ENCODE measurements around the gene MIAT. TPM values are rescaled to one million over a fixed set of nuclear protein-coding genes. Genes with fewer than 3 reads are reported as not detected.
A peak's percentile ranks its signal among the peaks of the same experiment; 100 is the strongest.

The MIAT gene
- total and polyA plus RNA-seq, 2 donors (not counting 3 experiments of a cell fraction or from before 2014, with no cell fraction given), result 0.03 to 0.80 TPM

DNA sequence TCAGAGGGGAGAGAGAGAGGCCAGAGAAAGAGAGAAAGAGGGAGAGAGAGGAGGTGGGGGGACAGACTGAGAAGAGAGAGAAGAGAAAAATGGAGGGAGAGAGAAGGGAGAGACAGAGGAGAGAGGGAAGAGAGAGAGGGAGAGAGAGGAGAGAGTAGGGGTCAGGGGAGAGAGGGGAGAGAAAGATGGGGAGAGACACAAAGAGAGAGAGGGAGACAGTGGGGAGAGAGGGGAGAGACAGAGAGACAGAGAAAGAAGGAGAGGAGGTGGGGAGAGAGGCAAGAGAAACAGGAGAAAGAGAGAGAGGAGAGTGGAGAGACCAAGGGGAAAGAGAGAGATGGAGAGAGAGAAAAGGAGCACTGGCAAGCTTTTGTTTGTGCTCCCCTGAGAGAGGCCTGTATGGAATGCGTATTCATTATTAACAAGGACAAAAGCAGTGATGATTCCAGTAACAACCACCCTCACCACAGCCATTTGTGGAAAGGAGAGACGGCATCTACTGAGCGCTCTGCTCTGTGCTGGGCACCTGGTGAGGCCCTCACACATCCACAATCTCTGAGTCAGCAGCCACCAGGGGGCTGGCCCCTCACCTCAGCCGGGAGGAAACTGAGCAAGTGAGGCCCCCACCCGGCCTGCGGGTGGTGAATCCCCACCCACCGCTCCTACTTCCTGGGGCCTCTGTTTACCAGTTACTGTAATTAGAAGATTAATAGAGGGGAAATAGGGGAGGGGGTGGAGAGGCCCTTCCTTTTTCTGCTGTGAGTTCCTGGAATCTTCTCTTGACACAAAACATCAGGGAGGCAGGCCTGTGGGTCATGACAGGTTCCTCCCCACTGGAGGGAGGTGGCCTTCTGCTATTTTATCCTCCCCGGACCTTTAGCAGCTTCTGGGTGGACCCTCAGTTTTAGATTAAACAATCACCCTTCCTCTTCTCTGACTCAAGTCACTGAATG, 14.6 kb upstream of the MIAT start:
- H3K36me3 ChIP-seq (ENCODE audit: control insufficient read depth in 2 of 2, extremely low read depth in 1 of 2, insufficient read depth in 2 of 2, low read length in 2 of 2), result no peaks in the 10 kb centered on the region
- peaks cover 5 to 8% of the 10 kb centered on the region in 2 experiments for H3K27me3 ChIP-seq (ENCODE audit: control insufficient read depth in 2 of 2, insufficient read depth in 2 of 2, low read length in 2 of 2)
- no peak overlapping the region for H3K4me3 ChIP-seq (replicated peaks in 1 of 3; ENCODE audit: insufficient read depth in 1 of 3, low read depth in 1 of 3, low read length in 3 of 3)
- no peak overlapping the region for H3K9ac ChIP-seq (replicated peaks; ENCODE audit: extremely low read depth, insufficient read depth, low read length)
- H3K9me3 ChIP-seq (replicated peaks; ENCODE audit: control insufficient read depth, insufficient read depth, low read length), result no peaks in the 10 kb centered on the region
- H3K4me2 ChIP-seq (ENCODE audit: insufficient read depth, low read length), result no peak overlapping the region
- H3K27ac ChIP-seq (ENCODE audit: insufficient read depth, low read depth, low read length), result no peak overlapping the region
- no TSS peak for BruUV-seq (replicated peaks)
- no peaks in the 10 kb centered on the region for H4K20me1 ChIP-seq (replicated peaks; ENCODE audit: control insufficient read depth, extremely low read depth, insufficient read depth, low read length)
- ChIA-PET CTCF (interaction anchor here (0.7 to 1.4 kb wide), 4 partner anchors 128 to 1874 kb away, joined by 3 to 4 read pairs (median 3); no protein-coding TSS in a partner anchor), POLR2A (no interaction called here)
- dilution Hi-C loops (cut with MboI; ENCODE audit: extremely low pct_ligation_motif_present, low sequenced_read_pairs), result no loop called here
- FAIRE-seq (no peak), DNase-seq (ENCODE audit: low read depth, low spot score) (no peak)
- H2AFZ ChIP-seq (ENCODE audit: low read depth, low read length), result peak overlapping the region; percentile 47
- TF ChIP-seq, protein P1, sequence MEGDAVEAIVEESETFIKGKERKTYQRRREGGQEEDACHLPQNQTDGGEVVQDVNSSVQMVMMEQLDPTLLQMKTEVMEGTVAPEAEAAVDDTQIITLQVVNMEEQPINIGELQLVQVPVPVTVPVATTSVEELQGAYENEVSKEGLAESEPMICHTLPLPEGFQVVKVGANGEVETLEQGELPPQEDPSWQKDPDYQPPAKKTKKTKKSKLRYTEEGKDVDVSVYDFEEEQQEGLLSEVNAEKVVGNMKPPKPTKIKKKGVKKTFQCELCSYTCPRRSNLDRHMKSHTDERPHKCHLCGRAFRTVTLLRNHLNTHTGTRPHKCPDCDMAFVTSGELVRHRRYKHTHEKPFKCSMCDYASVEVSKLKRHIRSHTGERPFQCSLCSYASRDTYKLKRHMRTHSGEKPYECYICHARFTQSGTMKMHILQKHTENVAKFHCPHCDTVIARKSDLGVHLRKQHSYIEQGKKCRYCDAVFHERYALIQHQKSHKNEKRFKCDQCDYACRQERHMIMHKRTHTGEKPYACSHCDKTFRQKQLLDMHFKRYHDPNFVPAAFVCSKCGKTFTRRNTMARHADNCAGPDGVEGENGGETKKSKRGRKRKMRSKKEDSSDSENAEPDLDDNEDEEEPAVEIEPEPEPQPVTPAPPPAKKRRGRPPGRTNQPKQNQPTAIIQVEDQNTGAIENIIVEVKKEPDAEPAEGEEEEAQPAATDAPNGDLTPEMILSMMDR (IDR thresholded peaks at IDR 0.05; ENCODE audit: extremely low read depth in 1 of 2, insufficient read depth in 1 of 2, low read depth in 1 of 2, low read length in 2 of 2), result peak in 1 of 2 donors; percentile 7
- TF ChIP-seq EZH2 (IDR thresholded peaks at IDR 0.05; ENCODE audit: borderline replicate concordance, low read depth, low read length, severe bottlenecking), result no peak
- intact Hi-C loops (cut with micrococcal nuclease), result no loop called here
- H3K4me1 ChIP-seq (ENCODE audit: control insufficient read depth, extremely low read depth, insufficient read depth, low read length), result peaks cover 7% of the 10 kb centered on the region
- no peaks in the 10 kb centered on the region for H3K9me1 ChIP-seq (replicated peaks; ENCODE audit: control insufficient read depth, extremely low read depth, insufficient read depth, low read length)
- H3K79me2 ChIP-seq (ENCODE audit: control insufficient read depth, insufficient read depth, low read length), result no peaks in the 10 kb centered on the region
